SU-DHL-6 (cell line): Measurements from ENCODE around the gene FABP1.

Experiments
- H2AFZ ChIP-seq: fragments of 200-600 bp; sonication (generic); 2 replicates; pipeline ENCODE4 v1.6.1; 2014; ENCODE audit warnings: low read depth, mild to moderate bottlenecking, moderate library complexity, mixed read lengths, antibody characterized with exemption, low read length; ENCODE audit not compliant: severe bottlenecking
- H3F3A ChIP-seq: fragments of 200-600 bp; shearing (Covaris generic); 2 replicates; pipeline ENCODE4 v1.6.0; 2016; ENCODE audit warnings: antibody characterized with exemption, mild to moderate bottlenecking; ENCODE audit not compliant: insufficient read depth
- H3K27ac ChIP-seq: fragments of 200-600 bp; sonication (generic); 2 replicates; pipeline ENCODE4 v1.5.1; 2016; ENCODE audit warnings: low read depth, mild to moderate bottlenecking, low read length, moderate library complexity, mixed read lengths
- H3K27me3 ChIP-seq: fragments of 200-600 bp; sonication (generic), shearing (Covaris generic); 2 replicates; pipeline ENCODE4 v1.6.0; 2014; ENCODE audit warnings: mild to moderate bottlenecking, low read length
- H3K36me3 ChIP-seq: fragments of 200-600 bp; sonication (generic); 2 replicates; pipeline ENCODE4 v1.6.1; 2014; ENCODE audit warnings: mild to moderate bottlenecking, low read length, mixed read lengths
- H3K4me2 ChIP-seq: fragments of 300-600, 200-600 bp; shearing (Covaris generic), sonication (generic); 2 replicates; pipeline ENCODE4 v1.6.0; 2014; ENCODE audit warnings: low read length, low read depth, mild to moderate bottlenecking; ENCODE audit not compliant: poor library complexity, severe bottlenecking
- H3K4me3 ChIP-seq: fragments of 200-600 bp; sonication (generic); 2 replicates; pipeline ENCODE4 v1.5.1; 2014; ENCODE audit warnings: antibody characterized with exemption, low read length, mild to moderate bottlenecking, mixed read lengths; ENCODE audit not compliant: insufficient read depth, poor library complexity, severe bottlenecking
- H3K79me2 ChIP-seq: fragments of 200-600 bp; sonication (generic); 2 replicates; pipeline ENCODE4 v1.6.1; 2014; ENCODE audit warnings: mild to moderate bottlenecking, low read length, moderate library complexity; ENCODE audit not compliant: insufficient read depth
- H3K9ac ChIP-seq: fragments of 200-600 bp; sonication (generic); 2 replicates; pipeline ENCODE4 v1.7.0; 2014; ENCODE audit warnings: mild to moderate bottlenecking, low read length
- H3K9me2 ChIP-seq: fragments of 200-600 bp; sonication (generic); replicated peaks from 2 replicates; pipeline ENCODE4 v1.6.1; 2014; ENCODE audit warnings: low read length; ENCODE audit not compliant: insufficient read depth
- H3K9me3 ChIP-seq: fragments of 200-600 bp; sonication (generic); 2 replicates; pipeline ENCODE4 v1.6.1; 2014; ENCODE audit warnings: low read length, mixed read lengths; ENCODE audit not compliant: insufficient read depth
- H4K20me1 ChIP-seq: fragments of 200-600 bp; sonication (generic); 2 replicates; pipeline ENCODE4 v1.6.1; 2014; ENCODE audit warnings: low read depth, mild to moderate bottlenecking, antibody characterized with exemption, low read length, moderate library complexity, mixed read lengths
- EZH2phosphoT487 ChIP-seq: fragments of 200-600 bp; sonication (generic), shearing (Covaris generic); conservative IDR thresholded peaks from 2 replicates; pipeline ENCODE4 v1.6.1; 2018; ENCODE audit warnings: mild to moderate bottlenecking, antibody characterized with exemption, low read length, moderate library complexity, mixed read lengths
- TF ChIP-seq, protein P1 (sequence below): fragments of 200-600 bp; sonication (generic); IDR thresholded peaks from one replicate; pipeline ENCODE4 v1.5.1; 2017; ENCODE audit warnings: antibody characterized with exemption, mild to moderate bottlenecking, low read length, moderate library complexity; ENCODE audit not compliant: insufficient read depth, poor library complexity, severe bottlenecking

Gene FABP1

DNA sequence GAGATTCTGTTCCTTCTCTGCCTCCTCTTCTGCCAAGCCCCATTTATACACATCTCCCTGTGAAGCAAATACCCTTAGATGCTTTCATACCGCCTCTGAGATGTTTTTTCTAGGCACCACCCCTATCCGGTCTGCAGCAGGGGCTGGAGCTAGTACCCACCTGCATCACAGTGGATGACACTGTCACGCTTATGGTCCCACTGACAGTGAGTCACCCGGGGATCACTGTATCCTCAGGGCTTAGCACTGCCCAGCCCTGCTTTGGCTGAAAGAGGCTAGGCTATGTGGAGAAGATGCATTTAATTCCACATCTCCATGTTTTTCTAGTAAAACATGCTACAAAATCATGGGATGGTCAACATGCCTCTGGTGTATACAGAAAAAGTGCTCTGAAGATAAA is 9.9 kb downstream of the FABP1 start:
- Histone ChIP-seq H3K27ac (no peak overlapping the region), H2AFZ (no peak overlapping the region), H3F3A (no peaks in the 10 kb centered on the region), H3K4me2 (no peak overlapping the region), H3K9me3 (no peaks in the 10 kb centered on the region), H3K4me3 (no peak overlapping the region), H4K20me1 (no peaks in the 10 kb centered on the region), H3K36me3 (no peaks in the 10 kb centered on the region), H3K79me2 (no peaks in the 10 kb centered on the region), H3K9me2 (no peaks in the 10 kb centered on the region), H3K9ac (no peak overlapping the region), H3K27me3 (no peaks in the 10 kb centered on the region)
- TF ChIP-seq, protein P1, sequence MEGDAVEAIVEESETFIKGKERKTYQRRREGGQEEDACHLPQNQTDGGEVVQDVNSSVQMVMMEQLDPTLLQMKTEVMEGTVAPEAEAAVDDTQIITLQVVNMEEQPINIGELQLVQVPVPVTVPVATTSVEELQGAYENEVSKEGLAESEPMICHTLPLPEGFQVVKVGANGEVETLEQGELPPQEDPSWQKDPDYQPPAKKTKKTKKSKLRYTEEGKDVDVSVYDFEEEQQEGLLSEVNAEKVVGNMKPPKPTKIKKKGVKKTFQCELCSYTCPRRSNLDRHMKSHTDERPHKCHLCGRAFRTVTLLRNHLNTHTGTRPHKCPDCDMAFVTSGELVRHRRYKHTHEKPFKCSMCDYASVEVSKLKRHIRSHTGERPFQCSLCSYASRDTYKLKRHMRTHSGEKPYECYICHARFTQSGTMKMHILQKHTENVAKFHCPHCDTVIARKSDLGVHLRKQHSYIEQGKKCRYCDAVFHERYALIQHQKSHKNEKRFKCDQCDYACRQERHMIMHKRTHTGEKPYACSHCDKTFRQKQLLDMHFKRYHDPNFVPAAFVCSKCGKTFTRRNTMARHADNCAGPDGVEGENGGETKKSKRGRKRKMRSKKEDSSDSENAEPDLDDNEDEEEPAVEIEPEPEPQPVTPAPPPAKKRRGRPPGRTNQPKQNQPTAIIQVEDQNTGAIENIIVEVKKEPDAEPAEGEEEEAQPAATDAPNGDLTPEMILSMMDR = no peak
- TF ChIP-seq EZH2phosphoT487 = no peak

DNA sequence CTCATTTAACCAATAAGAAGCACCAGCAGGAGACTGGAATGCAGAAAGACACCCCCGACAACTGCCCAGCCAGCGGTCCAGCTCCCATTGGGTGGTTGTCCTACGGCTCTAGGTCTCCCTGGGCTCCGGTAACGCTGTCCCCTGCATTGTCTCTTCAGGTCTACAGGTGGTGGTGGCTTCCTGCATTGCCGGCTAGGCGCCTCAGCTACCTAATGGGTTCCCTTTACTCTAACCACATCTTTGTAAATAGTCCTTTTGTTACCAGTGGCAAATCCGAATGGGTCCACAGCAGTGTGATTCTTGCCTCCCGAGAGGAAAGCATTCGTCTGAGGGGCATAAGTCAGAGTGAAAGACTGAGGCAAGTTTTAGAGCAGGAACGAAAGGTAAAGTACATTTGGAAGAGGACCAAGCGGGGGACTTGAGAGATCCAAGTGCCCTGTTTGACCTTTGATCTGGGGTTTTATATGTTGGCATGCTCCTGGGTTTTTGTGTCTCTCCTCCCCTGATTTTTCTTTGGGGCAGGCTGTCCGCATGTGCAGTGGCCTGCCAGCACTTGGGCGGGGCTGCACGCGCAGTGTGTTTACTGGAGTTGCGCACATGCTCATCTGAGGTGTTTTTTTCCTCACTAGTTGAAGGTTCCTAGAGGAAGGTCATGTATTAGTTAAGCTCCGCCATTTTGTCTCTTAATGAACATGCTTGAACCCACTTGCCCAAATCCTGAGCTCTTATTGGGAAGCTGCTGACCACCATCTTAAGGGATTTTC is 11.0 kb downstream of the FABP1 start:
- H3K27ac ChIP-seq = no peak overlapping the region
- no peaks in the 10 kb centered on the region for H3K27me3 ChIP-seq
- H3K79me2 ChIP-seq = no peaks in the 10 kb centered on the region

DNA sequence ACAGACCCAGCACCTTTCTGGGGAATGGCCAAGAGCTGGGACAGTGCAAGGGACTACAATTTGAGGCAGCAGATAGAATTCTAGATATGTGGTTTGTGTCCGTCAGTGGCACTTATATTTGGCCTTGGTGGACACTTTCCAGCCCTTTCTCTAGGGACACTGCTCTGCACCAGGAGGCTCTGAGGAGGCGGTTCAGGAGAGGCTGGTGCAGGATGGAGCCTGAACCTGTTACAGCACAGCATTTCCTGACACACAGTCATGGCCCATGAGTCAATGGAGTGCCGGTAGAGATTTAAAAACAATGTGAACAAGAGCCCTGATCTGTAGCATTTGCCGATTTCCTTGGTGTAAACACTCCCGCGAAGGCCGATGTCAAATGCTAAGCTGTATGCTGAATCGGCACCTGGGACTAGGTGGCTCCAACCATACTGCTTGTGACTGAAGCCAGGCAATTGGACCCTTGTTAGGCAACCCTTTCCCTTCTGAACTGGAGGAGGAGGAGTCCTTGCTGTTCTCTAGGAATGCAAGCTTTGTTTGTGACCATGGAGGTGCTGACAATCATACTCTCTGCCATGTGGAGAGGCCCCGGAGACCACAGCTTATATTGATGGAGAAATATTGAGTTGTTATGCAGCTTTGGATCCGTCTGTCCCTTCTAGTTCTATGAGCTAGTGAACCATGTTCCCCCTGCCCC is 11.9 kb downstream of the FABP1 start:
- no peaks in the 10 kb centered on the region for H3K36me3 ChIP-seq
- no peaks in the 10 kb centered on the region for H3K9me3 ChIP-seq
- H4K20me1 ChIP-seq = no peaks in the 10 kb centered on the region
- no peak overlapping the region for H3K27ac ChIP-seq
- no peaks in the 10 kb centered on the region for H3K9me2 ChIP-seq
- H3K79me2 ChIP-seq = no peaks in the 10 kb centered on the region
- H3K4me3 ChIP-seq = no peak overlapping the region
- no peak overlapping the region for H3K4me2 ChIP-seq
- no peak overlapping the region for H3K9ac ChIP-seq
- H3F3A ChIP-seq = no peaks in the 10 kb centered on the region
- no peak overlapping the region for H2AFZ ChIP-seq
- no peaks in the 10 kb centered on the region for H3K27me3 ChIP-seq
- TF ChIP-seq EZH2phosphoT487 = no peak

More for the DNA sequence above, 11.0 kb downstream of the FABP1 start:
- Histone ChIP-seq H3K9me3 (no peaks in the 10 kb centered on the region), H3F3A (no peaks in the 10 kb centered on the region), H3K4me2 (no peak overlapping the region), H3K4me3 (no peak overlapping the region), H4K20me1 (no peaks in the 10 kb centered on the region), H3K9ac (no peak overlapping the region), H3K36me3 (no peaks in the 10 kb centered on the region), H3K9me2 (no peaks in the 10 kb centered on the region), H2AFZ (no peak overlapping the region)
- TF ChIP-seq, protein P1 = no peak
- TF ChIP-seq EZH2phosphoT487 = no peak

DNA sequence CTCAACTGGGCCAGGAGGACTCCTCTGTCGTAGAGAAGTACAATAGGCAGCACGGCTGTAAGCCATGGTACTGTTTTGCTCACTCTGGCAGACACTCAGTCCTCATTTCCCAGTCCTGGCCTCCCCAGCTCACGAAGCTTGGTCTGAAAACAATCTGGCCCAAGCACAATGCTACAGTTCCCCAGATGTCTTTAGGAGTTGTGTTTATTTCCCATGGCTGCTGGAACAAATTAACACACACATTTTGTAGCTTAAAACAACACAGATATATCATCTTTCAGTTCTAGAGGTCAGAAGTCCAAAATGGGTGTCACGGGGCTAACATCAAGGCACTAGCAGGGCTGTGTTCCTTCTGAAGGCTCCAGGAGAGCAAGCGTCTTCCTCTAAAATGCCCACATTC is 13.0 kb downstream of the FABP1 start:
- H3K4me3 ChIP-seq = no peak overlapping the region
- no peaks in the 10 kb centered on the region for H4K20me1 ChIP-seq
- no peaks in the 10 kb centered on the region for H3K36me3 ChIP-seq
- no peak overlapping the region for H2AFZ ChIP-seq
- no peaks in the 10 kb centered on the region for H3F3A ChIP-seq
- no peak for TF ChIP-seq EZH2phosphoT487
- TF ChIP-seq, protein P1 = no peak
- no peaks in the 10 kb centered on the region for H3K27me3 ChIP-seq
- no peaks in the 10 kb centered on the region for H3K9me3 ChIP-seq
- H3K27ac ChIP-seq = no peak overlapping the region
- H3K9ac ChIP-seq = no peak overlapping the region
- H3K9me2 ChIP-seq = no peaks in the 10 kb centered on the region
- no peak overlapping the region for H3K4me2 ChIP-seq
- no peaks in the 10 kb centered on the region for H3K79me2 ChIP-seq
